ENCODE data around the gene BBX.
"Not testable (repeated sequence)": the region's sequence is repeated elsewhere in the genome, so short reads cannot be mapped to it uniquely, and the experiment has no call there.

Gene BBX

DNA sequence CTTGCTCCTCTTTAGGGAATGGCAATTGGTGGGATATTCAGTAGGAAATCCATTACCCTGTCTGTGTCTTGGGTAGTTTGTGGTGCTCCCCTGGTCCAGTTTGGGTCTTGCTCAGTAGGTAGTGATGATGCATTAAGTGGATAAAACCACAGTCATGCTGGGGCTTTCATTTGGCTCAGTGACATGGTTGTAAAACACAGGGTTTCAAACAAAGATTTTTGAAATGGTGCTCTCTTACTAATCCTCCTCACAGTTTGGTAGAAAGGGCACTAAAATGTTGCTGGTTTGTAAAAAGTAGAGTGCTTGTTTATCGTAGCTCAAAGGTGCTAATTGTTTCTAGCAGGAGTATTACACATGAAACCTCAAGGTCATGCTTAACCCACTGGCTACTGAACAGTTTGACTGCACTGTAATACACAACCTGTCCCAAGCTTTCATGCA is 22.9 kb downstream of the BBX start:
- no peak for DNase-seq

DNA sequence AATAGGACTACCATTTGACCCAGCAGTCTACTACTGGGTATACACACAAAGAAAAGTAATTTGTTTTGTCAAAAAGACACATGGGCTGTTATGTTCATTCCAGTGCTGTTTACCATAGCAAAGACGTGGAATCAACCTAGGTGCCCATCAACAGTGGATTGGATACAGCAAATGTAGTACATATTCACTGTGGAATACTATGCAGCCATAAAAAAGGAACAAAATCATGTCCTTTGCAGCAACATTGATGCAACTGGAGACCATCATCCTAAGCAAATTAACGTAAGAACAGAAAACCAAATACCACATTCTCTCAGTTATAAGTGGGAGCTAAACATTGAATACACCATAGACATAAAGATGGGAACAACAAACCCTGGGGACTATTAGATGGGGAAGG is 25.8 kb downstream of the BBX start:
- DNase-seq = no peak

DNA sequence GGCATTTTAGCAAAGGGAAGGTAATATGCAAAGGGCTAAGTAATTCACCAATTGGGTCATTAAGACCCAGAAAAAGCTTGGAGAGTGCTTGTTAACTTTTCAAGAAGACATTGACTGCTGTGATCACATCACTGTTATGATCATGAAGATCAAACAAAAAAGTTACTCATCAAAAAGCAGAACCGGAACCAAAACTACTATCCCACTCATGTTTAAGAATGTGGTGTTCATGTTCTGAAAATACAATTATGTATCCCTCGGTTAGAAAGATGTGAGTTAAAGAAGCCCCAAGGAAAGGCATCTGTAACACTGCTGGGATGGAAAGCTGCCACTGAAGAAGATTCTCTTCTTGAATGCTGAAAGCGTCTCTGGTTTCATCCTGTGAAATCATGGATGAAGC is 32.6 kb downstream of the BBX start:
- DNase-seq = no peak

DNA sequence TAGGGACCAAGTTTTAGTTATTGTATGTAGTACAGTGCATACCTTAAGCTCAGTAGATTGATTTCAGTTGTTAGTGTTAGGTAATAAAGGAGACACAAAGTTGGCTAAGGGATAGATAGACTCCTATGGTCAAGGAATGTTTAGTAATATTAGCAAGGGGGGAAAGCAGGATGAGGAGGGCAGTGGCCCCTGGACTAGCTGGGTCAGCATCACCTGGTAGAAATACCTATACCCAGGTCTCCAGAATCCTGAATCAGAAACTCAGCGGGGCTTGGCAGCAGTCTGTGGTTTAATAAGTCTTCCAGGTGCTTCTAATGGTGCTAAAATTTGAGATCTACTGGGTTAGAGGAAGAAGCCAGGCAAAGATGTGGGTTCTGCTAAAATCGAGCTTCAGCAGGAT is 35.0 kb downstream of the BBX start:
- DNase-seq = no peak

DNA sequence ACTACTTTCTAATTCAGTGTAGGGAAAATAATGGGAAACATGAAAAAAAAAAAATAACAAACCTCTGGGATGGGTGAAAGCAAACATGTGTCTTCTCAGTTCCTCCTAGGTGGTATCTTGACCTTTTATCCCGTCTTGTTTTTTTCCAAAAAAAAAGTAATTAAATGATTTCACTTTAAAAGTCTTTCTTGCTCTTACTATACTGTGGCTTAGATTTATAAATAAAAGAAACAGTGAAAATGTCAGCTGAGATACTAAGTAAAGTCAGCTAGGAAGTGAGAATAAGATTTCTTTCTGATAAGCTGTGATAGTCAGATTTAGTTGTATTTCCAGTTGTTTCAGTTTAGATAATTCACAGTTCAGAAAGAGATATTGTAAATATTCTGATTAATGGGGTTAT is 37.4 kb downstream of the BBX start:
- DNase-seq = no peak

DNA sequence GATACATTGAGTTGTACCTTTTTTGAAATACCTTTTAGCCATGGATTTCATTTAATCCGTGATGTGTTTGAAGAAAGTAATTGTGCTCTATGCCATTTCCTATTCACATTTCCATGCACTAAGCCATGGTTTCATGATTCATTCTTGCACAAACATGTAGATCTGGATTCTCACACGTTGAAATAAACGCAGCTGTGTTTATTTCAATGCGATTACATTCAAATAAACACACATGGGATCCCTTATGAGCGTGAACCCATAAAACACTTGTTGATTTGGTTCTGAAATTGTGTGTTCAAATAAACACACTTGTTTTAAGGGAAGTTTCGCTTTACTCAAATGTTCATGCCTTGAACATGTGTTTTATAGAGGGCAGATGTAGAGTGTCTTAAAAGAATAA is 39.2 kb downstream of the BBX start:
- no peak for DNase-seq

DNA sequence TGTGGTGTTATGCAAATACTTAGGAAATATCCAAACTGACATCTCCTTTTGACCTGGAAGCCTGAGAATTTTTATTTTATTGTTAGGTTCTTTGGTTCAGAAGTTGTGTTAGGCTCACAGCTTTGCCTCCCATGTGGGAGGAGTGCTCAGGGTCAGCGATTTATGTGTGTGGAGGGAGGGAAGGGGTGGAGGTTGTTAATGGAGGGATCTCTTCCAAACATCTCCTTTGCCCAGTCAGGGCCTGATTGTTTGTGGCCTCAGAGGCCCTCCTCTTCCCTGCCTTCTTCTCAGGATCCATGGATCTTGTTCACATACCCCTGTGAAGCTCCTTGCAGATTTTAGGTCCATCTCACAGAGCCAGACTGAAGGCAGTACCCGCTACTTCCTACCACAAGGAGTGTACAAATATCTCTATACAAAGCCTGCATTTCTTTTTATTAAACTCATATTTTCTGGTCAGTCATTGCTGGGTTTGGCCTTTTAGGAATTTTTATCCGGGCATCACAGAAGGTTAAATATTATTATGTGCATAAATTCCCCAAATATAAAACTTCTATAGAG is 40.3 kb downstream of the BBX start:
- no peak for DNase-seq

DNA sequence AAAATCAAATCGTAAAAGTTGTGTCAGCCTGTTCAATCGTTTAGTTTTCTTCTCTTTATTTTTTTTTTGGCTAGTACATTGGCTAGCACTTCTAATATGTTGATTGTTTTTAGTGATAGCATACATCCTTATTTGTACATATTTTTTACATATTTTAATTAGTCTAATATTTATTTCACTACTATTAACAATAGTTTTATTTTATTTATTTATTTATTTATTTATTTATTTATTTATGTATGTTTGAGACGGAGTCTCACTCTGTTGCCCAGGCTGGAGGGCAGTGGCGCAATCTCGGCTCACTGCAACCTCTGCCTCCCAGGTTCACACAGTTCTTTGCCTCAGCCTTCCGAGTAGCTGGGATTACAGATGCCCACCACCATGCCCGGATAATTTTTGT is 42.5 kb downstream of the BBX start:
- not testable (repeated sequence) for DNase-seq

DNA sequence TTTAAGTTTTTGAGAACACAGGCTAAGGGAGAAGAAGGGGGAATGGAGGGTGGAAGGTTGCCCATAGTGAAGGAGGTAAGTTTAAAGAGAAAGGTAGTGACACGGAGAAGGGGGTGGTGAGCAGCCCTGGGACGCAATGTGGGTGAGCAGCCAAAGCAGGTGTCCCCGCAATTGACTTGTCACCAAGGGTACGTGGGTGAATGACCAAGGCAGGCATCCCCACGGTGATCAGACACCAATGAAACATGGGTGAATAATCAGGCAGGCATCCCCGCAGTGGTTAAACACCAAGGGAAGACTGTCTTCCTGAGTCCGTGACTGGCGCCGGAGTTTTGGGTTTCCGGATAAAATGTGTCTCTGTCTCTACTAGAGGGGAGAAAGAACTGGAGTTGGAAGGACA is 48.3 kb downstream of the BBX start:
- DNase-seq = not testable (repeated sequence)

DNA sequence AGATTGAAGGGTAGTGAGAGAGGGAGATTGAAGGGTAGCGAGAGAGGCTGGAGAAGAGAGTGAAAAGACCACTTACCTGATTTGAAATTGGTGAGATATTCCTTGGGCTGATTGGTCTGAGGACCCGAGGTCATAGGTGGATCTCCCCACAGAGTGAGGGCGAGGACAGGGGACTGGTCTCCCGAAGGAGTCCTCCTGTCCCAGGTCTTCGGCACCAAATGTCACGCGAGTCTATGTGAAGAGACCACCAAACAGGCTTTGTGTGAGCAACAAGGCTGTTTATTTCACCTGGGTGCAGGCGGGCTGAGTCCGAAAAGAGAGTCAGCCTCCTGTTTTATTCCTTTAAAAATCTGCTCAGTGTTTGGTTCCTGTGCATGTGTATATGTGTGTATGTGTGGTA is 48.7 kb downstream of the BBX start:
- not testable (repeated sequence) for DNase-seq

DNA sequence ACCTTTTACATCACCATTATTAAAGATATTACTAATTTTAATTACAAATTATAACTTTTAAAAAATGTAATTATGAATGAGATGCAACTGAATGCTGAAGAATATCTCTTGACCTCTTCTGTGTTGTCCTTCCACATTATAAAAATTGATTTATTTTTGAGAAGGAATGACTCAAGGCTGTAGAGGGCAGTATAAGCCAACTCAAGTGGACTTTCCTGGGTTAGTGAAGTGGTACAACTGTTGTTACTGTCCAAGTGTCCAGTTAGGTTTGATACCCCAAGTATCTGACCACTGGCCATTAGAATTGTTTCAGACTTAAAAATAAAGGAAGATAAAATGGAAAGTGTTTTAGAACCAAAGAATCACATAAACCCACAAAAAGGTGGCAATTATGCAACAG is 51.9 kb downstream of the BBX start:
- DNase-seq = peak; percentile 25

DNA sequence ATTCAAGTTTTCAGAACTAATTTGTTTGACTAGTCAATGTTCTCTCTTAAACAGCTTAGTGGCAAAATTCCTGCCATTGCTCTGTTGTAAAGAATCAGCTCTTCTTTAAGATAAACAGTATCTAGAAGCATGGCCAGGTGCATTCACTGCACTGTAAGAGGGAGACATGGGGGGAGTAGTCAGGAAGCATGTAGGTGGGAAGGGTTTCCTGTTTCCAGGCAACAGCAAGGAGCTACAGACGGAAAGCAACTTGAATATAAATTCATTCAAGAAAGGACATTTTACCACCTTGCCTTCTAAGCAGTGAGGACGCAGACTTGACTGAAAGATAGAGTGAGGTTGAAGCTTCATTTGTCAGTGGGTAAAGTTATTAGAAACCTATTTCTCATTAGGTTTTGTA is 55.3 kb downstream of the BBX start:
- no peak for DNase-seq

DNA sequence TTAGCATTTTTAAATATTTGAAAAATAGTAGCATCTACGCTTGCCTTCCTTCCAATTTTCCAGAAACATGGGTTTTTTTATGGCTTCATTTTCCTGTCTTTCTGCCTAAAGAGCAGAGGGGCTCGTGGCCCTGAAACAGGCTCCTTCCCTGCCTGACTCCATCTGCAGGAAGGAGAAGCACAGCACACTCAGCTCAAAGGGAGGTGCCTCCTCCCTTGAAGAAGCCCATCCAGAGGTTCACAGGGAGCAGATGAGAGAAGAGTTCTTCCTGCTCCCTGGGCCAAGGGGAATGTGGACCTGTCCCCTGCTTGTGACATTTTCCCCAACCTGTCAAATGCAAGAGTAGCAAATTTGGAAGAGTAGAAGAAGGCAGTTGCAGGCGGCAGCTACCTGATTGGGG is 55.8 kb downstream of the BBX start:
- no peak for DNase-seq

DNA sequence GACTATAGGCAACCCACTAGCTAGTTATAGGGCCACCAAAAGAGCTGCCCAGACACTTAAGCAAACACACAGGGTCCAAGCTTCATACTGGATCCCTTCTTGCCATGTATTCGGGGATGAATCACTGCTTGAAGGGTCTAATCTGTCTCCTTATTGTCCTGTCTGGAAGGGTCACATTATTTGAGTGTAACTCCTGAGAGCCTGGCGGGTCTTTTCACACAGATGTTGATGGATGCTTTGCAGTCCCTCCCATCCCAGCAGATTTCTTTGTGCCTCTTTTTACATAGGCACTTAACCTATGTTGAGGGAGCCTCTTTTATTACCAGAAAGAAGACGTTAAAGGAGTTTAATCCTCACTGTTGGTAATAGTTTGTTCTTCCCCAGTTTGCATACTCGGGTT is 56.6 kb downstream of the BBX start:
- no peak for DNase-seq

DNA sequence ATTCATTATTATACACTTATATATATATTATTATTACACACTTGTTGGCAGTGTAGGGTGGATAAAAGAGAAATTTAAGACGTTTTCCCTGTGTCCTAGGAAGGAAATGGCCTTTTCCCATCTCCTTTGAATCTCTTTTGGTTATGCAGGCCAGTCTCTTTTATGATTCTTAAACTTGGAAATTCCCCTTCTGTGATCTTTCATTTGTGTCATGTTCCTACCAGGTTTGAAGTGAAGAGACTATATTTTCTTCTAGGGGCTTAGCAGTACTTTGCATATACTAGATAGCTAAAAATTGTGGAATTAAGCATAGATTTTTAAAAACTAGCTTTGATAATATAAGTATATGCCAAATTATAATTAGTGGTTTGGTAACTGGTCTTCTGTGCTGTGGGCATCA is 58.5 kb downstream of the BBX start:
- no peak for DNase-seq

DNA sequence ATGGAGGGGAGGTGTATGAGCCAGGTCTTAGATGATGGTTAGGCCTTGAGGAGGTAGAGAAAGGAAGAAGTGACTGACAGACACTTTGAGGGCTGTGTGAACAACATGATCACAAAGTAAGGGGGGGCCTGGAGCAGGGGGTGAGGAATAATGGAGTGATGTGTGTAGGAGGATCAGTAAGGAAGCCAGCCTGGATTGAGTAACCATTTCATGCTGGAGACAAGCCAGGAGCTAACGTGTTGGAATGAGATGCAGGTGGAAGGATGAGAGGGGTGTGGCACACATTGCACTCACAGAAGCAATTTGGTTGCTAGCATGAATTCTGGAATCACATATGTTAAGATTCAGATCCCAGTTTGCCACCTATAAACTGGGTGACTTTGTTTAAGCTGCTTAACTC is 65.5 kb downstream of the BBX start:
- peak; percentile 17 for DNase-seq

DNA sequence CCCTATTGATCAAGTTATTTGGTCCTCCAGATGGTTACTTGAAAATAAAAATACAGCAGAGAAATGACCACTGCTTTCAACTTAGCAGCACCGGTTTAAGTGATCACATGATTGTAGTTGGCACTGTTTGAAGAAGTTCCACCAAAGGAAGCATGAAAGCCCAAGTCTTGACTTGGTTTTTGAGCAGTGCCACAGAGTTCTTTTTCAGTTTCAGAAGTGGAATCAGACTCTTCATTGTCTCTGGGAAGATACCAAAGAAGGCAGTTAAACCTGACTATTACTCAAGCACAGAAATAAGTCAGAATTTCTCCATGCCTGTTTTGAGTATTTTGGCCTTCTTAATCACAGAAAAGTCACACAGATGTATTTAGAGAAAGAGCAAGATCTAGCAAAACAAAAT is 66.7 kb downstream of the BBX start:
- no peak for DNase-seq

DNA sequence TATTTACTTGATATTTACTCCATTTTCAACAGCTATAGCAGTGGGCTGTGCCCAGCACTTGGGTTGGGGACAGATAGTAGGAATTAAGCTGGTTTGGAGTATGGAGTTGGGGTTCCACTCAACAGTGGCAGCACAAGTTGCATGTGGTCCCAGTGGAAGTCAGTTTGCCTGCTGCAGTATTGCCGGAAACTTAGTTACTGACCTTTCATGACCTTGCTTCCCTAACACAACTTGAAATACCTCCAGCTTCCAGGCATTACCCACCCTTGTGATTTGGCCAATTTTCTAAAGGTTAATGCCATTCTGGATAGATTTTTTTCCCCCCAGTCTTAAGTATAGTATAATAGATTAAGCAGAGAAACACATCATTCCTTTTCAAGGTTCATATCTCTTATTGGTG is 68.0 kb downstream of the BBX start:
- no peak for DNase-seq

DNA sequence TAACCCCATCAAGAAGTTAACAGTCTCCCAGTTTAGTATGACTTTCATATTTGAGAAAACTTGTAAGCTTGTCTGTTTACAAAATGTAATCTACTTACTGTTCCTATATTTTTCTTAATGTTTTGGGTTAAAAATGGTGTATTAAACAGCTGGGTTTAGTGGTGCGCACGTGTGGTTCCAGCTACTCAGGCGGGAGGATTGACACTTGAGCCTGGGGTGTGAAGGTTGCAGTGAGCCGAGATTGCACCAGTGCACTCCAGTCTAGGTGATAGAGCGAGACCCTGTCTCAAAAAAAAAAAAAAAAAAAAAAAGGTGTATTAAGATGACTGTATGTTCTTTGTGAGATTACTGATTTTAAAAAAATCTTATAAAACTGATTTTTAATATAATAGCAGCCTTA is 69.3 kb downstream of the BBX start:
- DNase-seq = no peak

DNA sequence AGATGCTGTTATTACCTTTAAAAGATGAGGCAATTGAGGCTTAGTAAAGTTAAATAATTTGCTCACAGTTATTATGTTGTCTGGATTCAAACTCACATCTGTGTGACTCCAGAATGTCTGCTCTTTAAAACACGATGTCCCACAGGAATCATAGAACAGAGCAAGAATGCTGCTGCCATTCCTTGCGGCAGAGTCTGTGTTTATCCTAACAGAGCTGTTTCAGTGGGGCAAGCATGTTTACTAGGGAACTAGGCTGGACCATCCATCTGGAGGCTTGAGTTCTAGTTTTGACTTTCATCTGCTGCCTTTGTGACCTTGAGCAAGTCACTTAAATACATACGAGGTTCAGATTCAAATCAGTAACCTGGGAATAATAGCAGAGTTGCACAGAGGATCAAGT is 72.1 kb downstream of the BBX start:
- no peak for DNase-seq

DNA sequence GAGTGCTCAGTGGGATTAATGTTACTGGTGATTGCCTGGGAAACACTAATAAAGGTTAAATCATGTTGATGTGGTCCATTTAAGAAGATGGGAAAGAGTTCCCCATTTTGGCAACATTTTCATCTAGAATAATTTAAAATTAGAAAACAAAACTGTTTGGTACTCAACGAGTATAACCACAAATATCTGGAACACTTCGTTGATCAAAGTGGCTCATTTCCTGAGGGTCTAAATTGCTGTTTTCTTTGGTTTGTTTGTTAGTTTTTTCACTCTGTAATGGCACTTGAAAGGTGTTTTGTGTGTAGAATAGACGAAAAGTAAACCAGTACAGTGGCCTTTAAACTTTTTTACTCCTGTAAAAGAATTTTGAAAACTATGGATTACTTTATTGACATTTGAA is 73.9 kb downstream of the BBX start:
- DNase-seq = no peak

DNA sequence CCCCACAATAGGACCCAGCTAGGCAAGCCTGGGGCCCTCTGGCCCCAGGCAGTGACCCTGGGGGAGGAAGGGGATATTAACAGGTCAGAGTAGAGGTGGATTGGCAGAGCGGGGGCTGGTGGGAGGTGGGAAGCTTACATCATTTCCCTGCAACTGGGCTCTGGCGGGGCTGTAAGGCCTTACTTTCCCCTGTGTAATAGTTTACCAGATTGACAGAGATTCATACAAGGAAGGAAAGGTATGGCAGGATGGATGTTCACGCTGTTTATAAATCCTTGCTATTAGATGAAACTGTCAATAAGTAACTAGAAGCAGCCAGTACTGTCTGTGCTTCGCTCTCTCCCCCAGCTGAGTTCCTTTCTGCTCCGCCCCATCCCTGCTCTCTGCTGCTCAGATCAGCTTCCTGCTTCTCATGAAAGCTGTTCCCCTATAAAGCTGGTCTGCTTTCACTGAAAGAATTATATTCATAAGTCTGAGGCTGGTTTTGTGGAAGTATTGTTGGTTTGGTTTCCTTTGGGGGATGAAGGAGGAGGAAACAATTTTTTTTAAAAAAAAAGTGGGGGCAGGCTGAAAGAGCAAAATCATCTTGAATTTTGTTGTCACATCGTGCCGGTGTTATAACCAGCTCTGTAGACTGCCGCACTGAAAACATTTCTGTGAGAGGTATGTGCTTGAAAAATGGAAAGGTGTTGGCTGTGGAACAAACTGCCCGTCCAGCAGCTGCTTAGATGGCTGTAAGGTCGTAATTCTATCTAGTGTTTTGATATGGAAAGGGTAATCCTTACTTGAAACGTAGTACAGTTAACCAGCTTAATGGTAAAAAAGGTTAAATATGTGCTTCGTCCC is 76.4 kb downstream of the BBX start:
- peak; percentile 47 for DNase-seq

DNA sequence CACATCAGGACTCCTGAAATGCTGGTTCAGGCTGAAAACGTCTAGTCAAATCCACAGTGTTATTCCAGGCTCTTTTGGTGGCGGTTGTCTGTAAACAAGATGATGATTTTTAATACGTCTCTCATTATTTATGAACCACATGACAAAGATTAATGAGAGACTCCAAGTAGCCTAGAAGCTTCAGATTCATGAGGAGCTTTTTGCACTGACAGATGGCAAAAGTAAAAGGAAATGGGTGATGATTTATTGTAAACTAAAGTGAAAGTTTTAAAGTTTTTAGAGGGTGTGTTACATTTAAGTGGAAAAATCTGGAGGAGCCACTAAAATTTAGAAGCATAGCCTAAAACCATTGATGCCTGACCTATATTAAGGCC is 77.0 kb downstream of the BBX start:
- peak; percentile 47 for DNase-seq

DNA sequence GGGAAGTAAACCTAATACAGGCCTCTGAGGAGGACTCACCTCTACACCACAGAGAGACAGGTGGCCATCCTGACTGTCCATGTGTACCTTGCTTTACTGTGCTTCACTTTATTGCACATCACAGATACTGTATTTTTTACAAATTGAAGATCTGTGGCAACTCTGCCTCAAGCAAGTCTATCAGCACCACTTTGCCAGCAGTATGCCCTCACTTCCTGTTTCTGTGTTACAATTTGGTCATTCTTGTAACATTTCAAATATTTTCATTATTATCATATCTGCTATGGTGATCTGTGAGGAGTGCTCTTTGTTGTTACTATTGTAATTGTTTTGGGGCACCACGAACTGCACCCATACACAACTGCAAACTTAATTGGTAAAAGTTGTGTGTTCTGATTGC is 78.0 kb downstream of the BBX start:
- DNase-seq = no peak

All from NCI-H1105 treated with DMSO at 0.1 percent for 48 hours (cell line).